KMS-11 (cell line): ENCODE measurements around the gene SACS.

Source experiments
- H2AFZ ChIP-seq: fragments of 200-600 bp; sonication (generic); 2 replicates; pipeline ENCODE4 v1.6.1; 2016; ENCODE audit warnings: antibody characterized with exemption, mixed run types, low read depth
- H3K27ac ChIP-seq: fragments of 200-600 bp; sonication (generic); 2 replicates; pipeline ENCODE4 v1.6.1; 2016; ENCODE audit warnings: mild to moderate bottlenecking, mixed run types
- H3K27me3 ChIP-seq: fragments of 200-600 bp; sonication (generic); 2 replicates; pipeline ENCODE4 v1.6.1; 2017; ENCODE audit warnings: mild to moderate bottlenecking, low read depth, mixed run types, moderate library complexity; ENCODE audit not compliant: insufficient read depth
- H3K36me3 ChIP-seq: fragments of 200-600 bp; sonication (generic); 2 replicates; pipeline ENCODE4 v1.6.1; 2017; ENCODE audit warnings: mild to moderate bottlenecking, mixed run types; ENCODE audit not compliant: insufficient read depth
- H3K4me1 ChIP-seq: fragments of 200-600 bp; sonication (generic); 2 replicates; pipeline ENCODE4 v1.6.1; 2016; ENCODE audit warnings: mild to moderate bottlenecking, low read depth, mixed run types; ENCODE audit not compliant: poor library complexity, severe bottlenecking
- H3K4me2 ChIP-seq: fragments of 200-600 bp; sonication (generic); 2 replicates; pipeline ENCODE4 v1.7.0; 2016; ENCODE audit warnings: mild to moderate bottlenecking, mixed run types
- H3K4me3 ChIP-seq: fragments of 200-600 bp; sonication (generic); IDR thresholded peaks from 2 replicates; pipeline ENCODE4 v1.6.1; 2017; ENCODE audit warnings: low read depth, low read length, mixed read lengths; ENCODE audit not compliant: insufficient read depth
- H3K79me2 ChIP-seq: fragments of 200-600 bp; sonication (generic); 2 replicates; pipeline ENCODE4 v1.6.1; 2016; ENCODE audit warnings: low read depth, mixed run types; ENCODE audit not compliant: insufficient read depth
- H3K9ac ChIP-seq: fragments of 200-600 bp; sonication (generic); 2 replicates; pipeline ENCODE4 v1.6.1; 2016; ENCODE audit warnings: mild to moderate bottlenecking, mixed run types
- H4K20me1 ChIP-seq: fragments of 200-600 bp; sonication (generic); 2 replicates; pipeline ENCODE4 v1.6.1; 2016; ENCODE audit warnings: mild to moderate bottlenecking, mixed run types; ENCODE audit not compliant: insufficient read depth
- TF ChIP-seq, protein P1 (sequence below): fragments of 200-600 bp; sonication (generic); conservative IDR thresholded peaks from 2 replicates; pipeline ENCODE4 v1.6.1; 2017; ENCODE audit warnings: low read depth, mild to moderate bottlenecking, antibody characterized with exemption, low read length, moderate library complexity, mixed read lengths

SACS gene

DNA sequence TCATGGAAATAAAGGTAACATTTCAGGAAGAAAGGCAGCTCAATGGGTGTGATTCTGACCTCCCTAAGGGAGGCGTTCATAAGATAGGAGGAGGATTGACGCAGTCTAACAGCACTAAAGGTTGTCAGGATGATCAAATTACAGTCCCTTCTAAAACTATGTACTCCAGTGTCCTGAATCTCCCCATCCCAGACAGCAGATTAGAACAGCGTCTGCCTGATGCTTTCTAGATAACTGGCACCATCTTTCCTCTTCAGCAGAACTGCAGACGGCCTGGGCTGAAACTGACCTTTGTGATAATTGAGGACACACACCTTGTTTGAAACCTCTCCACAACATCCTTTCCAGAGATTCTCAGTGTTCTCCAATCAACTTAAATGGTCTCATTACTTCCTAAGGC lies 25.5 kb upstream of the SACS start:
- H3K4me3 ChIP-seq: no peak overlapping the region
- H3K27ac ChIP-seq: no peak overlapping the region
- no peak overlapping the region for H3K9ac ChIP-seq
- no peaks in the 10 kb centered on the region for H4K20me1 ChIP-seq
- no peaks in the 10 kb centered on the region for H3K79me2 ChIP-seq
- H3K27me3 ChIP-seq: no peaks in the 10 kb centered on the region
- no peak overlapping the region for H3K4me2 ChIP-seq
- H2AFZ ChIP-seq: no peak overlapping the region
- H3K36me3 ChIP-seq: no peaks in the 10 kb centered on the region
- TF ChIP-seq, protein P1, sequence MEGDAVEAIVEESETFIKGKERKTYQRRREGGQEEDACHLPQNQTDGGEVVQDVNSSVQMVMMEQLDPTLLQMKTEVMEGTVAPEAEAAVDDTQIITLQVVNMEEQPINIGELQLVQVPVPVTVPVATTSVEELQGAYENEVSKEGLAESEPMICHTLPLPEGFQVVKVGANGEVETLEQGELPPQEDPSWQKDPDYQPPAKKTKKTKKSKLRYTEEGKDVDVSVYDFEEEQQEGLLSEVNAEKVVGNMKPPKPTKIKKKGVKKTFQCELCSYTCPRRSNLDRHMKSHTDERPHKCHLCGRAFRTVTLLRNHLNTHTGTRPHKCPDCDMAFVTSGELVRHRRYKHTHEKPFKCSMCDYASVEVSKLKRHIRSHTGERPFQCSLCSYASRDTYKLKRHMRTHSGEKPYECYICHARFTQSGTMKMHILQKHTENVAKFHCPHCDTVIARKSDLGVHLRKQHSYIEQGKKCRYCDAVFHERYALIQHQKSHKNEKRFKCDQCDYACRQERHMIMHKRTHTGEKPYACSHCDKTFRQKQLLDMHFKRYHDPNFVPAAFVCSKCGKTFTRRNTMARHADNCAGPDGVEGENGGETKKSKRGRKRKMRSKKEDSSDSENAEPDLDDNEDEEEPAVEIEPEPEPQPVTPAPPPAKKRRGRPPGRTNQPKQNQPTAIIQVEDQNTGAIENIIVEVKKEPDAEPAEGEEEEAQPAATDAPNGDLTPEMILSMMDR: no peak
- H3K4me1 ChIP-seq: no peaks in the 10 kb centered on the region

DNA sequence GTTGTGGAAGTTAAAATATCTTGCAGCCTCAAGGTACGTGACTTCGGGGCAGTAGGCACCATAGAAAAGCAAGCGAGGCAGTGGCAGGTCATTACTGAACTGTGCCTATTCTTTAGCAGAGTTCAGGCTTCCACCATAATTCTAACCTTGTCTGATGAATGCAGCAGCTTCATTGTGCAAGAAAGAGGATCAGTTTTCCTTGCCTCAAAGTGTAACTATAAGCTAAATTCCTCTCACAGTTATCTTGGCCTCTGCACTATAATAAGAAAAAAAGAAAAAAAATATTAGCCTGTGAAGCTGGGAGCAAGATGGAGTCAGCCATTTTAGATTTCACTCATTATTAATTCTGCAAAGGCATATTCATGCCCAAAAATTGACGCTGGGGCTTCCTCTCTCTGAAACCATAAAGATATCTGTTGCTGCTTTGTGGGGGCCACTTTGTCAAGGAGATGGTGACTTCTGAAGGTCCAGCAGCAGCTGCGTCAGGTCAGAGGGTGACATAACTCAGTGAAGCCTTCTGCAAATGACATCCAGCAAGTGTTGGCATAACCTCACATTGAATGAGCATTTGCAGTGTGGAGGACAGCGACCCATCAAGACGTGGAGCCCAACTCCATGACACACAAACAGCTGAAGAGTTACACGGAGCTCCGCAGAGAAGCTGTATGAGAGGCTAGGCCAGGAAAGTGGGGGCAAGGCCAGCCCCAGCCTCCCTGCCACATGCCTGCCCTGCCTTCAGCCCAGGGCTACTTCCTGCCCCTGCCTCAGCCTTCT lies 23.1 kb upstream of the SACS start:
- Histone ChIP-seq H3K27ac (no peak overlapping the region), H2AFZ (no peak overlapping the region), H3K4me2 (no peak overlapping the region), H3K79me2 (no peaks in the 10 kb centered on the region), H3K4me3 (no peak overlapping the region), H3K4me1 (no peaks in the 10 kb centered on the region), H4K20me1 (no peaks in the 10 kb centered on the region), H3K36me3 (no peaks in the 10 kb centered on the region), H3K9ac (no peak overlapping the region), H3K27me3 (no peaks in the 10 kb centered on the region)
- TF ChIP-seq, protein P1: no peak

DNA sequence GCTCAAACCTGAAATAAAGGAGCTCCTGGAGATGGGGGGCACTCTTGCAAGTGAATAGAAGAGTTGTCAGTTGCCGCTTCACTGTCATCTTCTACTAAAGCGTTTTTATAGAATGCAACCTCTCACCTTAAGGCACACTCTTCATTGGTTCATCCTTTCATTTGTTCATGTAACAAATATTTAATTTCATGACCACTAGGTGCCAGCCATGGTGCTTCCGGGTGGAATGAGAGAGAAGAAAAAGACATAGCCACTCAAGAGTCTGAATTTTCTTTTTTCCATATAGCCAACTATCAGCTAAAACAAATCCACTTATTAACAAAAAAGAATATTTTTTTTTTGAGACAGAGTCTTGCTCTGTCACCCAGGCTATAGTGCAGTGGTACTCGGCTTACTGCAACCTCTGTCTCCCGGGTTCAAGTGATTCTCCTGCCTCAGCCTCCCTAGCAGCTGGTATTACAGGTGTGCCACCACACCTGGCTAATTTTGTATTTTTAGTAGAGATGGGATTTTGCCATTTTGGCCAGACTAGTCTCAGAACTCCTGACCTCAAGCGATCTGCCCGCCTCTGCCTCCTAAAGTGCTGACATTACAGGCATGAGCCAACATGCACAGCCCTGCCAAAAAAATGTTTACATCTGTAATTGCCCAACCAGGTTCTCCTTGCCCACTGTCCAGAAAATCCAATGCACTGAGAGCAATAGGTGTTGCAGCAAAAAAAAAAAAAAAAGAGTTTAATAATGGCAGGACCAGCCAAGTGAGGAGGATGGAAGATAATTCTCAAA lies 22.1 kb upstream of the SACS start:
- TF ChIP-seq, protein P1: no peak
- Histone ChIP-seq H3K4me3 (no peak overlapping the region), H2AFZ (no peak overlapping the region), H3K4me1 (no peaks in the 10 kb centered on the region), H3K27me3 (no peaks in the 10 kb centered on the region), H4K20me1 (no peaks in the 10 kb centered on the region), H3K36me3 (no peaks in the 10 kb centered on the region), H3K27ac (no peak overlapping the region), H3K9ac (no peak overlapping the region), H3K79me2 (no peaks in the 10 kb centered on the region), H3K4me2 (no peak overlapping the region)

DNA sequence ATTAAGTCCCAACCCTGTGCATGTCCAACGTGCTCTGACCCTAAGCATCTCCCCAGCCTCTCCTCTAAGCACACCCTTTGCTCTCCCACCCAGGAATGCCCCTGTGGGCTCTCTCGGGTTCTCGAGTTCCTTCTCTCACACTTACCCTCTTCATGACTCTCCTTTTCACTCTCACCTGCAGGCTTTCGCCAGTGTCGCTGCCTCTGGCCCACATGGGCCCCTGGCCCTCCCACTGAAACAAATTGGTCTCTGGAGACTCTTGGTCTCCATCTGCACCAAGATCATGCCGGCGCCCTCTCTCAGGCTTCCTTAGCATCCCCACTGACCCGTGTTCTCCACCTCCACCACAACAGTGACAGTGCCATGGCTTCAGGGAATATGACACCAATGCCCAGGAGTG lies 19.6 kb upstream of the SACS start:
- no peaks in the 10 kb centered on the region for H3K79me2 ChIP-seq
- H2AFZ ChIP-seq: no peak overlapping the region
- no peak overlapping the region for H3K4me2 ChIP-seq
- H3K27ac ChIP-seq: no peak overlapping the region
- no peaks in the 10 kb centered on the region for H3K4me1 ChIP-seq
- TF ChIP-seq, protein P1: no peak
- no peak overlapping the region for H3K9ac ChIP-seq
- H3K4me3 ChIP-seq: no peak overlapping the region
- no peaks in the 10 kb centered on the region for H3K27me3 ChIP-seq
- no peaks in the 10 kb centered on the region for H4K20me1 ChIP-seq
- H3K36me3 ChIP-seq: no peaks in the 10 kb centered on the region
